Measurements from ENCODE around the gene OPCML. TPM values are rescaled to one million over a fixed set of nuclear protein-coding genes. Genes with fewer than 3 reads are reported as not detected.

Gene OPCML
- total RNA-seq, 2 experiments from 2014 or later, result not detected

DNA sequence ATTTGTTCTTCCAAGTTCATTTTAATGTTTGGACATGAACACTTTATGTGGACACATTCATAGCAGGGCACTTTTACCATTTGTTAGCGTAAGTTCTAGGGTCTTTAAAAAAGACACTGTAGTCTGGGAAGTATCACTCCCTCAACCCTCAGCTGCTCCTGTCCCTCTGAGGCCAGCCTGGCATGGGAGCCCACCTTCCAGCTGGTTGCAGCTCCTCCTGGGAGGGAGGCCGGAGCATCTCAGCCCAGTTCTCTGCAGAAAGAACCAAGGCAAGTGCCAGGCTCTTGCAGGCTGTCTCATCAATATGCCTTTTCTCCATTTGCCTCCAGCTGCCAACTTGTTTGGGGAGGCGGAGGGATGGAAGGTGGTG lies 150.6 kb downstream of the OPCML start:
- ChIA-PET POLR2A (no interaction called here), CTCF (no interaction called here)
- Mint-ChIP-seq H3K4me1 (no peaks in the 10 kb centered on the region), H3K27me3 (no peaks in the 10 kb centered on the region), H3K27ac (no peak overlapping the region), H3K4me3 (no peak overlapping the region), H3K9me3 (no peaks in the 10 kb centered on the region), H3K36me3 (ENCODE audit: low read depth) (no peaks in the 10 kb centered on the region)
- no peak for DNase-seq

GRCh38 chr11:133366147-133366546 lies 166.2 kb downstream of the OPCML start:
- Mint-ChIP-seq H3K4me3 (no peak overlapping the region), H3K36me3 (ENCODE audit: low read depth) (no peaks in the 10 kb centered on the region), H3K4me1 (no peaks in the 10 kb centered on the region), H3K27ac (no peak overlapping the region), H3K9me3 (peaks cover 3% of the 10 kb centered on the region), H3K27me3 (no peaks in the 10 kb centered on the region)
- DNase-seq, result no peak
- ChIA-PET CTCF (no interaction called here), POLR2A (no interaction called here)

DNA sequence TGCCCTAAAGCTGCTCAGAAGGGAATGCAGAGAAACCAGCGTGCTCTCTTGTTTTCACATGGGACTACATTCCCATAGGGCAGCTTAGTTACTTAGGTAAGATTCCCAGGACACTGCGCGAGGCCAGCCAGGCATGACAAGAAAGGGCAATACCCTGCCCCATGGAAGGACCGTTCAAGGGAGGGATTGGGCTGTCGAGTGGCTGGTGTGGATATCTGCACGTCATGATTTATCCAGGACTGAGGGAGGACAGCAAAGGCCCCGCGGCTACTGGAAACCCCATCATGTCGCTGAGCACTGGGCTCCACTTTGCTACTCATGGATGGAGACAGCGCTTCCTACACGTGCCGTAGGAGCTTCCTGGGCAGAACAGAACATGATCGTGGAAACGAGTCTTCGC lies 169.4 kb downstream of the OPCML start:
- H3K27me3 Mint-ChIP-seq, result no peaks in the 10 kb centered on the region
- no peaks in the 10 kb centered on the region for H3K4me1 Mint-ChIP-seq
- no peak overlapping the region for H3K4me3 Mint-ChIP-seq
- DNase-seq, result no peak
- H3K9me3 Mint-ChIP-seq, result peaks cover 10% of the 10 kb centered on the region
- no peaks in the 10 kb centered on the region for H3K36me3 Mint-ChIP-seq (ENCODE audit: low read depth)
- CTCF ChIA-PET, result no interaction called here
- POLR2A ChIA-PET, result no interaction called here
- H3K27ac Mint-ChIP-seq, result no peak overlapping the region

DNA sequence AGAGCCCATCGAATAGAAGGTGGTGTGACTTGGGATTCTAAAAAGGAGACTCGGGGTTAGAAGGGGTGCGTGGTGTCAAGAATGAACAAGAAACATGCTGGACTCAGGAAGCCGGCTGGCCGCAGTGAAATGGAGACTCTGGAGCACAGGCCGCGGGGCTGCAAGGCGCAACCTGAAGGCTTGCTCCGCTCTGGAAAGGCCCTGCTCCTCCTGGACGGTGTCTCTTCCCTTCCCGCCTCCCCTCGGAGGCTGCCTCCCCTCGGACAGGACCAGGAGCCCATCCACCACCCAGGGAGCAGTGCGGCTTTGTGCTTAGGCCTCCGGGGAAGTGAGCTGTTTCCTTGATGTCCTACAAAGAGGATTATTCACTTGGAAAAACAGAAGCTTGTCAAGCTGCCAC lies 170.1 kb downstream of the OPCML start:
- DNase-seq, result no peak
- POLR2A ChIA-PET, result no interaction called here
- Mint-ChIP-seq H3K36me3 (ENCODE audit: low read depth) (no peaks in the 10 kb centered on the region), H3K27me3 (no peaks in the 10 kb centered on the region), H3K9me3 (peaks cover 10% of the 10 kb centered on the region), H3K27ac (no peak overlapping the region), H3K4me3 (no peak overlapping the region), H3K4me1 (no peaks in the 10 kb centered on the region)
- CTCF ChIA-PET, result no interaction called here

- Mint-ChIP-seq H3K9me3 (peaks cover 10% of the 10 kb centered on the region), H3K4me1 (no peaks in the 10 kb centered on the region), H3K4me3 (no peak overlapping the region), H3K36me3 (ENCODE audit: low read depth) (no peaks in the 10 kb centered on the region), H3K27me3 (no peaks in the 10 kb centered on the region), H3K27ac (no peak overlapping the region)
- DNase-seq, result no peak
- CTCF ChIA-PET, result no interaction called here
- POLR2A ChIA-PET, result no interaction called here
Measured at GRCh38 chr11:133361689-133361994, 170.7 kb downstream of the OPCML start.

GRCh38 chr11:133360860-133361688 lies 171.2 kb downstream of the OPCML start:
- H3K27ac Mint-ChIP-seq, result no peak overlapping the region
- H3K9me3 Mint-ChIP-seq, result peaks cover 10% of the 10 kb centered on the region
- H3K27me3 Mint-ChIP-seq, result no peaks in the 10 kb centered on the region
- ChIA-PET CTCF (no interaction called here), POLR2A (no interaction called here)
- no peaks in the 10 kb centered on the region for H3K4me1 Mint-ChIP-seq
- DNase-seq, result no peak
- H3K36me3 Mint-ChIP-seq (ENCODE audit: low read depth), result no peaks in the 10 kb centered on the region
- H3K4me3 Mint-ChIP-seq, result no peak overlapping the region

GRCh38 chr11:133355095-133355494 lies 177.2 kb downstream of the OPCML start:
- no peak overlapping the region for H3K4me3 Mint-ChIP-seq
- H3K4me1 Mint-ChIP-seq, result no peaks in the 10 kb centered on the region
- POLR2A ChIA-PET, result no interaction called here
- peaks cover 7% of the 10 kb centered on the region for H3K9me3 Mint-ChIP-seq
- CTCF ChIA-PET, result no interaction called here
- H3K27ac Mint-ChIP-seq, result no peak overlapping the region
- no peaks in the 10 kb centered on the region for H3K36me3 Mint-ChIP-seq (ENCODE audit: low read depth)
- no peaks in the 10 kb centered on the region for H3K27me3 Mint-ChIP-seq
- no peak for DNase-seq

DNA sequence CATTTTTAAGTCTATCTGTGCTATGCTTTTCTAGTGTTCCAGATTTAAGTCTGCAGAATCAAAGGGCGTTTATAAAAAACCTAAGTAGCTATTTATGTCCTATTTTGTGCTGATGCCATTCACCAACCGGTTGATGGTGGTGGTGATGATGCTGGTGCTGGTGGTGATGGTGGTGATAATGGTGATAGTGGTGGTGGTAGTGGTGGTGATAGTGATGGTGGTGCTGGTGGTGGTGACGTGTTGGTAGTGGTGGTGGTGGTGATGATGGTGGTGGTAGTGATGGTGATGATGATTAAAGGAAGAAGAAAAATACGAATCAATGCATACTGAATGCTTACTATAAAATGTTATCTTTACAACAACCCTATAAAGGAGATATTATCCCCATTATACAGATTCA lies 178.2 kb downstream of the OPCML start:
- H3K4me3 Mint-ChIP-seq, result no peak overlapping the region
- H3K4me1 Mint-ChIP-seq, result no peaks in the 10 kb centered on the region
- ChIA-PET POLR2A (no interaction called here), CTCF (no interaction called here)
- H3K27me3 Mint-ChIP-seq, result no peaks in the 10 kb centered on the region
- no peak for DNase-seq
- no peak overlapping the region for H3K27ac Mint-ChIP-seq
- no peaks in the 10 kb centered on the region for H3K36me3 Mint-ChIP-seq (ENCODE audit: low read depth)
- H3K9me3 Mint-ChIP-seq, result peaks cover 4% of the 10 kb centered on the region

- Mint-ChIP-seq H3K4me3 (no peak overlapping the region), H3K36me3 (ENCODE audit: low read depth) (no peaks in the 10 kb centered on the region), H3K4me1 (no peaks in the 10 kb centered on the region), H3K27ac (no peak overlapping the region), H3K27me3 (no peaks in the 10 kb centered on the region), H3K9me3 (peaks cover 4% of the 10 kb centered on the region)
- no peak for DNase-seq
- ChIA-PET CTCF (no interaction called here), POLR2A (no interaction called here)
Measured at GRCh38 chr11:133350045-133350444, 182.3 kb downstream of the OPCML start.

- ChIA-PET POLR2A (no interaction called here), CTCF (no interaction called here)
- Mint-ChIP-seq H3K27ac (no peak overlapping the region), H3K9me3 (no peaks in the 10 kb centered on the region), H3K27me3 (no peaks in the 10 kb centered on the region), H3K4me1 (no peaks in the 10 kb centered on the region), H3K36me3 (ENCODE audit: low read depth) (no peaks in the 10 kb centered on the region), H3K4me3 (no peak overlapping the region)
- DNase-seq, result no peak
Measured at GRCh38 chr11:133347988-133348387, 184.3 kb downstream of the OPCML start.

- no peak for DNase-seq
- no peaks in the 10 kb centered on the region for H3K4me1 Mint-ChIP-seq
- ChIA-PET CTCF (no interaction called here), POLR2A (no interaction called here)
- no peaks in the 10 kb centered on the region for H3K36me3 Mint-ChIP-seq (ENCODE audit: low read depth)
- no peaks in the 10 kb centered on the region for H3K9me3 Mint-ChIP-seq
- no peaks in the 10 kb centered on the region for H3K27me3 Mint-ChIP-seq
- H3K27ac Mint-ChIP-seq, result no peak overlapping the region
- no peak overlapping the region for H3K4me3 Mint-ChIP-seq
Measured at GRCh38 chr11:133346137-133346536, 186.2 kb downstream of the OPCML start.

GRCh38 chr11:133343951-133344350 lies 188.3 kb downstream of the OPCML start:
- Mint-ChIP-seq H3K36me3 (ENCODE audit: low read depth) (no peaks in the 10 kb centered on the region), H3K4me3 (no peak overlapping the region), H3K27ac (no peak overlapping the region), H3K4me1 (no peaks in the 10 kb centered on the region), H3K9me3 (peaks cover 3% of the 10 kb centered on the region), H3K27me3 (no peaks in the 10 kb centered on the region)
- no peak for DNase-seq
- ChIA-PET CTCF (no interaction called here), POLR2A (no interaction called here)

DNA sequence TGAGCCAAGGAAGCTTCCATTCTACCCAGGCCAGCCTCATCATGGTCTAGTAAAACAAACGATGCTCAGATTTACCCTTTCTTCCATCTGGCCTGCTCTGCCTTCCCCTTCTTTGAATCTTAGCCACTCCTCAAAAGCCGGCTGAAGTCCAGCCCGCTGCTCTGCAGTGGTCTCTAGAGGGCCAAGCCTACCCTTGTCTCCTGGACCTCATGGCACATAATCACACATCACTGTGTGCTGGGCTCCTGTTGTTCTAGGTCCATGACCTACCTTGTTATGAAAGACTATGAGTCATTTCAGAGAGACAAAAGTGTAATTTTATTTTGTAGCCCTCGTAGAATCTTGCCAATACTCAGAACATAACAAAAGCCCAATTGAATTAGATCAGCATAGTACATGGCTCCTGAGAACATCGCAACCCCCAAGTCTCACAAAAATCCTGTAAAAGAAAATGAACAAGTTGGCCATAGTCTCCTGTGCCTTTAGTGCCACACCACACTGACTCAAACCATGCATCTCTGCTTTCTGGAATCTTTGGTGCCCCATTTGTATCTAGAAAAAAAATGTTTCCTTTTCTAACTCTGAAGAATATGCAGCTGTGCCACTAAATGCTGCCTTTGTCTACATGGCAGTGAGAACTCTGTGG lies 192.7 kb downstream of the OPCML start:
- H3K9me3 Mint-ChIP-seq, result peaks cover 3% of the 10 kb centered on the region
- H3K27me3 Mint-ChIP-seq, result no peaks in the 10 kb centered on the region
- no peak overlapping the region for H3K27ac Mint-ChIP-seq
- H3K36me3 Mint-ChIP-seq (ENCODE audit: low read depth), result no peaks in the 10 kb centered on the region
- H3K4me1 Mint-ChIP-seq, result no peaks in the 10 kb centered on the region
- no peak for DNase-seq
- ChIA-PET POLR2A (no interaction called here), CTCF (no interaction called here)
- no peak overlapping the region for H3K4me3 Mint-ChIP-seq

- Mint-ChIP-seq H3K27ac (no peak overlapping the region), H3K27me3 (no peaks in the 10 kb centered on the region), H3K4me1 (no peaks in the 10 kb centered on the region), H3K4me3 (no peak overlapping the region), H3K9me3 (peaks cover 3% of the 10 kb centered on the region), H3K36me3 (ENCODE audit: low read depth) (no peaks in the 10 kb centered on the region)
- DNase-seq, result no peak
- ChIA-PET POLR2A (no interaction called here), CTCF (no interaction called here)
Measured at GRCh38 chr11:133338588-133338987, 193.7 kb downstream of the OPCML start.

Data from activated CD4-positive, alpha-beta memory T cell treated with anti-CD3 and anti-CD28 coated beads, Interleukin-2, amount 10 ng/mL, durations not matched to agents 7 days and 5 days (primary cell).